Measurements from ENCODE around the gene ZBTB47.

- TF ChIP-seq, protein P1, sequence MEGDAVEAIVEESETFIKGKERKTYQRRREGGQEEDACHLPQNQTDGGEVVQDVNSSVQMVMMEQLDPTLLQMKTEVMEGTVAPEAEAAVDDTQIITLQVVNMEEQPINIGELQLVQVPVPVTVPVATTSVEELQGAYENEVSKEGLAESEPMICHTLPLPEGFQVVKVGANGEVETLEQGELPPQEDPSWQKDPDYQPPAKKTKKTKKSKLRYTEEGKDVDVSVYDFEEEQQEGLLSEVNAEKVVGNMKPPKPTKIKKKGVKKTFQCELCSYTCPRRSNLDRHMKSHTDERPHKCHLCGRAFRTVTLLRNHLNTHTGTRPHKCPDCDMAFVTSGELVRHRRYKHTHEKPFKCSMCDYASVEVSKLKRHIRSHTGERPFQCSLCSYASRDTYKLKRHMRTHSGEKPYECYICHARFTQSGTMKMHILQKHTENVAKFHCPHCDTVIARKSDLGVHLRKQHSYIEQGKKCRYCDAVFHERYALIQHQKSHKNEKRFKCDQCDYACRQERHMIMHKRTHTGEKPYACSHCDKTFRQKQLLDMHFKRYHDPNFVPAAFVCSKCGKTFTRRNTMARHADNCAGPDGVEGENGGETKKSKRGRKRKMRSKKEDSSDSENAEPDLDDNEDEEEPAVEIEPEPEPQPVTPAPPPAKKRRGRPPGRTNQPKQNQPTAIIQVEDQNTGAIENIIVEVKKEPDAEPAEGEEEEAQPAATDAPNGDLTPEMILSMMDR (IDR thresholded peaks at IDR 0.05), result no peak
- TF ChIP-seq POLR2A (IDR thresholded peaks at IDR 0.05), result no peak
Observed at GRCh38 chr3:42703695-42704025, 50.2 kb downstream of the ZBTB47 start.
